Heart left ventricle (tissue), 16 donors: ENCODE measurements around the gene PUM1. TPM values are rescaled to one million over a fixed set of nuclear protein-coding genes. Genes with fewer than 3 reads are reported as not detected.

ENCODE experiments used
- ATAC-seq, 4 donors: fragments of 200-7000 bp; cut with Tn5 transposase; one replicate each; pipeline ENCODE4 v1.9.1; 2020 to 2022; ENCODE audit warnings: moderate library complexity in 4 of 4, mild to moderate bottlenecking in 3 of 4, moderate number of reproducible peaks in 1 of 4
- DNase-seq, 5 donors: peaks; one replicate each; pipeline ENCODE4 v3.0.0-alpha.2; 2020
- H3K27ac ChIP-seq, 12 donors: fragments of 200-600 bp; sonication (generic) in 4 of 12; one replicate each; pipeline versions ENCODE4 v1.5.0 to v1.8.0; 2016 to 2022; ENCODE audit warnings: mild to moderate bottlenecking in 2 of 12
- H3K27me3 ChIP-seq, 9 donors: fragments of 200-600 bp; sonication (generic) in 2 of 9; one replicate each; pipeline versions ENCODE4 v1.5.1 to v1.8.0; 2016 to 2022; ENCODE audit warnings: mild to moderate bottlenecking in 3 of 9
- H3K36me3 ChIP-seq, 9 donors: fragments of 200-600 bp; sonication (generic) in 2 of 9; one replicate each; pipeline versions ENCODE4 v1.5.0 to v1.8.0; 2018 to 2022; ENCODE audit warnings: mild to moderate bottlenecking in 2 of 9
- H3K4me1 ChIP-seq, 12 donors: fragments of 200-600 bp; sonication (generic) in 4 of 12; one replicate each; pipeline versions ENCODE4 v1.5.0 to v1.8.0; 2016 to 2022; ENCODE audit warnings: mild to moderate bottlenecking in 3 of 12
- H3K4me3 ChIP-seq, 12 donors: fragments of 200-600 bp; sonication (generic) in 4 of 12; one replicate each; pipeline versions ENCODE4 v1.5.0 to v1.8.0; 2017 to 2022; ENCODE audit warnings: mild to moderate bottlenecking in 9 of 12, moderate library complexity in 4 of 12
- H3K9me3 ChIP-seq, 12 donors: fragments of 200-600 bp; sonication (generic) in 4 of 12; one replicate each; pipeline versions ENCODE4 v1.5.0 to v1.8.0; 2016 to 2022; ENCODE audit warnings: mild to moderate bottlenecking in 1 of 12
- CTCF ChIP-seq, 12 donors: fragments of 200-600 bp; sonication (generic) in 4 of 12; IDR thresholded peaks; one replicate each; pipeline versions ENCODE4 v1.5.0 to v1.8.0; 2018 to 2022; ENCODE audit warnings: antibody characterized with exemption in 12 of 12, mild to moderate bottlenecking in 5 of 12
- POLR2A ChIP-seq, 2 donors: fragments of 450-650 bp; IDR thresholded peaks; one replicate each; pipeline ENCODE4 v1.6.1; 2017; ENCODE audit warnings: antibody characterized with exemption in 2 of 2, mild to moderate bottlenecking in 2 of 2, moderate library complexity in 2 of 2
- WGBS, 4 donors: extraction: QIAGEN DNeasy Blood & Tissue Kit in 2 of 4; methylation state at CpG; one replicate each; pipeline versions ENCODE4 v1.1.5 to v1.1.7; 2013 to 2018; 5-methylcytosine and 5-hydroxymethylcytosine counted together
- intact Hi-C, 10 donors: fragments of 100-400 bp; cut with DNase I; formaldehyde crosslinking; loops; one replicate each; pipeline versions ENCODE4 v1.11.1 to v1.14.2; 2022
- polyA plus RNA-seq, 2 donors: library from polyadenylated mRNA; stranded (reverse); fragments of 200-250 nt; gene quantifications; one replicate each; pipeline ENCODE4 v1.2.3, GENCODE V29; 2013
- total RNA-seq, 9 donors: library from RNA; depleted of rRNA in 2 of 9; stranded (reverse); fragments of >200 nt in 2 of 9; fragmentation: NEBNext Ultra II Directional in 3 of 9; extraction: Animal tissue kit (Norgen Biotek cat#: 25700) in 3 of 9; gene quantifications; one replicate each; pipeline versions ENCODE4 v1.1.0 to v1.2.4, GENCODE V29; 2016 to 2023
- donor health status: ischemic (EF 13 %, LVEDD 7.1; RV severe dilation, severe dysfunction).
- donor health status: healthy with polysubstance abuse.
- donor health status: DM: no; HTN: yes; CAD: no.
- donor health status: DM: no; HTN: no; CAD: no.
- donor health status: ischemic (EF 25% LVEDD 6.9; RV normal size, moderate dysfunction).
- donor health status: ischemic (EF 25% LVEDD 5.7; RV mildly dilated, moderate dysfunction).
- donor health status: healthy.
- donor health status: DM: yes; HTN: yes; CAD: no.
- donor health status: ischemic (EF 35%, LVEDD 5.7; RV mildly dilated, moderate dysfunction).
- donor health status: nonischemic (EF 11% LVEDD 7.7; RV severe dilation, severe dysfunction).
- donor health status: DM: yes; HTN: yes; CAD: no.
- donor health status: PGD.
- donor health status: ischemic (EF 29% LVEDD 5.4; RV normal size, mild dysfunction).
- donor health status: nonischemic (EF 23%, LVEDD 6.1; RV moderate dilation, normal function).

PUM1 gene
- total and polyA plus RNA-seq, 11 donors = 19.2 to 96.3 (median 70.7) TPM

- intact Hi-C loops = loop anchor here in 2 of 10 donors (5.0 kb wide), 2 partner anchors 197 to 207 kb away; partner anchors contain the start of gene MATN1 (in 1 of the 2)
- peak overlapping the region in 1 of 12 donors; percentile 0 for H3K27ac ChIP-seq
Measured at GRCh38 chr1:30929135-30929889, 136.2 kb downstream of the PUM1 start.

GRCh38 chr1:30928789-30929134 is 136.8 kb downstream of the PUM1 start:
- no peaks in the 10 kb centered on the region for H3K27me3 ChIP-seq
- intact Hi-C loops = loop anchor here in 2 of 10 donors (5.0 kb wide), 2 partner anchors 196 to 206 kb away; partner anchors contain the start of gene MATN1 (in 1 of the 2)
- ATAC-seq = no peak
- no peak for TF ChIP-seq CTCF (IDR thresholded peaks at IDR 0.05)
- TF ChIP-seq POLR2A (IDR thresholded peaks at IDR 0.05) = no peak
- no peak for DNase-seq
- H3K27ac ChIP-seq = peak overlapping the region in 1 of 12 donors; percentile 0
- peaks cover 0 to 9% (median 0%) of the 10 kb centered on the region in 12 donors for H3K4me1 ChIP-seq
- H3K9me3 ChIP-seq = no peaks in the 10 kb centered on the region
- no peak overlapping the region for H3K4me3 ChIP-seq
- H3K36me3 ChIP-seq = peaks cover 0 to 32% (median 21%) of the 10 kb centered on the region in 9 donors
- 78 to 93% (median 87%) methylated on average over 2 of the region's 2 CpGs for WGBS, 4 donors

More at GRCh38 chr1:30929135-30929889, 136.2 kb downstream of the PUM1 start:
- Histone ChIP-seq H3K9me3 (no peaks in the 10 kb centered on the region), H3K27me3 (no peaks in the 10 kb centered on the region), H3K36me3 (peaks cover 0 to 38% (median 26%) of the 10 kb centered on the region in 9 donors), H3K4me1 (peaks cover 0 to 9% (median 0%) of the 10 kb centered on the region in 12 donors), H3K4me3 (no peak overlapping the region)
- peak; percentile 56 to 77 (median 65) for TF ChIP-seq CTCF (IDR thresholded peaks at IDR 0.05)
- no peak for TF ChIP-seq POLR2A (IDR thresholded peaks at IDR 0.05)
- ATAC-seq (peak in 3 of 4 donors; percentile 49 to 81 (median 75)), DNase-seq (no peak)
- WGBS, 4 donors = 54 to 61% (median 56%) methylated on average over 6 of the region's 6 CpGs

GRCh38 chr1:30928171-30928570 is 137.3 kb downstream of the PUM1 start:
- peaks cover 0 to 9% (median 0%) of the 10 kb centered on the region in 12 donors for H3K4me1 ChIP-seq
- whole genome bisulfite sequencing, 4 donors = 87 to 93% (median 92%) methylated on average over 7 of the region's 7 CpGs
- ATAC-seq (no peak), DNase-seq (no peak)
- no peaks in the 10 kb centered on the region for H3K27me3 ChIP-seq
- peaks cover 0 to 28% (median 17%) of the 10 kb centered on the region in 9 donors for H3K36me3 ChIP-seq
- intact Hi-C loops = loop anchor here in 2 of 10 donors (5.0 kb wide), 2 partner anchors 196 to 206 kb away; partner anchors contain the start of gene MATN1 (in 1 of the 2)
- H3K4me3 ChIP-seq = no peak overlapping the region
- no peak overlapping the region for H3K27ac ChIP-seq
- no peak for TF ChIP-seq CTCF (IDR thresholded peaks at IDR 0.05)
- no peak for TF ChIP-seq POLR2A (IDR thresholded peaks at IDR 0.05)
- H3K9me3 ChIP-seq = no peaks in the 10 kb centered on the region

GRCh38 chr1:30927448-30927847 is 138.1 kb downstream of the PUM1 start:
- Histone ChIP-seq H3K9me3 (no peaks in the 10 kb centered on the region), H3K27ac (no peak overlapping the region), H3K27me3 (no peaks in the 10 kb centered on the region), H3K4me3 (no peak overlapping the region), H3K36me3 (peaks cover 0 to 21% (median 10%) of the 10 kb centered on the region in 9 donors), H3K4me1 (peaks cover 0 to 9% (median 0%) of the 10 kb centered on the region in 12 donors)
- 91 to 96% (median 94%) methylated on average over 3 of the region's 3 CpGs for WGBS, 4 donors
- ATAC-seq (no peak), DNase-seq (no peak)
- TF ChIP-seq CTCF (IDR thresholded peaks at IDR 0.05) (no peak), POLR2A (IDR thresholded peaks at IDR 0.05) (no peak)
- intact Hi-C loops = loop anchor here in 2 of 10 donors (5.0 kb wide), 2 partner anchors 195 to 205 kb away; partner anchors contain the start of gene MATN1 (in 1 of the 2)
